A549 (cell line): ENCODE results near the gene EXOC5. TPM values are rescaled to one million over a fixed set of nuclear protein-coding genes. Genes with fewer than 3 reads are reported as not detected.

Experiments
- ATAC-seq, 2 experiments: fragments of 200-7000 bp in 1 of 2; fragments of >200 bp in 1 of 2; cut with Nextera tagmentation in 1 of 2; cut with Tn5 transposase in 1 of 2; 3 replicates each; pipeline versions ENCODE4 v1.8.0 to v1.9.1; 2018 to 2020; ENCODE audit warnings: mild to moderate bottlenecking in 1 of 2, moderate library complexity in 1 of 2
- CTCF ChIA-PET: fragments of 300-600 bp; sonication (Branson Sonifier 250); formaldehyde crosslinking; extraction: SDS; loops from one replicate; lab custom pipeline; 2021; ENCODE audit warnings: antibody characterized with exemption, inconsistent platforms; lab: Yijun Ruan, JAX
- POLR2A ChIA-PET: fragments of 350-600 bp; formaldehyde crosslinking; extraction: SDS; loops from one replicate; lab custom pipeline; 2021; ENCODE audit warnings: antibody characterized with exemption, inconsistent platforms; lab: Yijun Ruan, JAX
- DNase-seq, 2 experiments: peaks; one replicate each; pipeline versions ENCODE4 v3.0.0 to v3.0.0-alpha.2; 2011 to 2016; ENCODE audit warnings: low read depth in 1 of 2, low spot score in 1 of 2
- FAIRE-seq: peaks from 2 replicates; lab custom pipeline; 2011; peaks lifted over from hg19 to GRCh38; lab: Jason Lieb, UNC
- H3K27ac ChIP-seq, 2 experiments: fragments of >200 bp; sonication (Bioruptor Twin); formaldehyde crosslinking; 3 replicates each; pipeline ENCODE4 v1.5.1; 2016 to 2017
- H3K4me1 ChIP-seq: fragments of >200 bp; sonication (Bioruptor Twin); formaldehyde crosslinking; 3 replicates; pipeline ENCODE4 v1.6.1; 2016
- H3K4me2 ChIP-seq: fragments of >200 bp; sonication (Bioruptor Twin); formaldehyde crosslinking; 3 replicates; pipeline ENCODE4 v1.6.1; 2016
- H3K4me3 ChIP-seq: fragments of >200 bp; sonication (Bioruptor Twin); formaldehyde crosslinking; 3 replicates; pipeline ENCODE4 v1.5.1; 2016
- H3K9me3 ChIP-seq: fragments of >200 bp; sonication (Bioruptor Twin); formaldehyde crosslinking; 3 replicates; pipeline ENCODE4 v1.6.1; 2016
- CBX8 ChIP-seq: fragments of 200-600 bp; sonication (generic); IDR thresholded peaks from 2 replicates; pipeline ENCODE4 v1.6.1; 2016
- CHD2 ChIP-seq: fragments of 150-350 bp; IDR thresholded peaks from 2 replicates; pipeline ENCODE4 v1.6.1; 2014; ENCODE audit warnings: low read length; ENCODE audit not compliant: partially characterized antibody
- EHF ChIP-seq: fragments of 250-450 bp; sonication (Bioruptor Pico); IDR thresholded peaks from 2 replicates; pipeline ENCODE4 v1.5.0; 2020; ENCODE audit warnings: mild to moderate bottlenecking
- ELK1 ChIP-seq: fragments of 150-350 bp; IDR thresholded peaks from 2 replicates; pipeline ENCODE4 v1.6.1; 2014; ENCODE audit warnings: low read depth, mild to moderate bottlenecking, low read length
- EP300 ChIP-seq, 2 experiments: fragments of >200 bp; sonication (Bioruptor Twin); formaldehyde crosslinking; IDR thresholded peaks; 2 replicates in 1 of 2; 3 replicates in 1 of 2; pipeline ENCODE4 v1.6.1; 2016 to 2017
- FOSB ChIP-seq: fragments of 250-450 bp; sonication (Bioruptor Pico); IDR thresholded peaks from 2 replicates; pipeline ENCODE4 v1.5.0; 2020; ENCODE audit warnings: mild to moderate bottlenecking, moderate library complexity
- FOSL2 ChIP-seq, 2 experiments: fragments of 450-650 bp in 1 of 2; fragments of >200 bp in 1 of 2; sonication (Bioruptor Twin) in 1 of 2; formaldehyde crosslinking; IDR thresholded peaks; 2 replicates each; pipeline versions ENCODE4 v1.5.0 to v1.6.1; 2016 to 2020; ENCODE audit warnings: mild to moderate bottlenecking in 1 of 2, moderate library complexity in 1 of 2
- GATA3 ChIP-seq: IDR thresholded peaks from 2 replicates; pipeline ENCODE4 v1.6.1; 2012; ENCODE audit warnings: borderline replicate concordance
- HES2 ChIP-seq: fragments of >200 bp; sonication (Bioruptor Twin); formaldehyde crosslinking; IDR thresholded peaks from 2 replicates; pipeline ENCODE4 v1.6.1; 2016
- HEYL ChIP-seq: fragments of 250-450 bp; sonication (Bioruptor Pico); IDR thresholded peaks from 2 replicates; pipeline ENCODE4 v1.8.0; 2021; ENCODE audit warnings: mild to moderate bottlenecking, moderate library complexity
- HMGXB4 ChIP-seq: fragments of 250-450 bp; sonication (Bioruptor Pico); IDR thresholded peaks from 2 replicates; pipeline ENCODE4 v1.5.0; 2021; ENCODE audit warnings: mild to moderate bottlenecking, moderate library complexity, borderline replicate concordance
- HOXA7 ChIP-seq: fragments of 250-450 bp; sonication (Bioruptor Pico); IDR thresholded peaks from 2 replicates; pipeline ENCODE4 v1.5.0; 2020; ENCODE audit warnings: mild to moderate bottlenecking, moderate library complexity
- HOXB13 ChIP-seq: fragments of 250-450 bp; sonication (Bioruptor Pico); IDR thresholded peaks from 2 replicates; pipeline ENCODE4 v1.5.0; 2020; ENCODE audit warnings: low read depth, mild to moderate bottlenecking, moderate library complexity
- KDM5A ChIP-seq: fragments of 200-600 bp; sonication (generic); IDR thresholded peaks from 2 replicates; pipeline ENCODE4 v1.6.1; 2016; ENCODE audit warnings: antibody characterized with exemption, mild to moderate bottlenecking
- MAX ChIP-seq: IDR thresholded peaks from 2 replicates; pipeline ENCODE4 v1.6.1; 2012
- NPAS2 ChIP-seq: fragments of 250-450 bp; sonication (Bioruptor Pico); IDR thresholded peaks from 2 replicates; pipeline ENCODE4 v1.8.0; 2022; ENCODE audit warnings: mild to moderate bottlenecking, moderate library complexity, borderline replicate concordance
- NR3C1 ChIP-seq: fragments of >200 bp; sonication (Bioruptor Twin); formaldehyde crosslinking; IDR thresholded peaks from 3 replicates; pipeline ENCODE4 v1.6.1; 2017
- POLR2A ChIP-seq: IDR thresholded peaks from 2 replicates; pipeline ENCODE4 v1.6.1; 2012; ENCODE audit warnings: mild to moderate bottlenecking, low read length
- RCOR1 ChIP-seq: fragments of 150-350 bp; IDR thresholded peaks from 2 replicates; pipeline ENCODE4 v1.6.1; 2014; ENCODE audit warnings: antibody characterized with exemption, low read length, low read depth
- RNF2 ChIP-seq: fragments of 200-600 bp; sonication (generic); IDR thresholded peaks from 2 replicates; pipeline ENCODE4 v1.6.1; 2016; ENCODE audit warnings: low read depth, mild to moderate bottlenecking, antibody characterized with exemption, moderate library complexity, borderline replicate concordance
- USF2 ChIP-seq: fragments of 450-650 bp; IDR thresholded peaks from 2 replicates; pipeline ENCODE4 v1.6.1; 2014; ENCODE audit warnings: antibody characterized with exemption
- ZC3H11A ChIP-seq: fragments of 450-650 bp; IDR thresholded peaks from 2 replicates; pipeline ENCODE4 v1.6.1; 2014; ENCODE audit warnings: antibody characterized with exemption, mild to moderate bottlenecking
- ZNF302 ChIP-seq: fragments of 250-450 bp; sonication (Bioruptor Pico); IDR thresholded peaks from 2 replicates; pipeline ENCODE4 v1.9.0; 2021; ENCODE audit warnings: inconsistent platforms, mild to moderate bottlenecking, moderate library complexity
- WGBS: methylation state at CpG from one replicate; pipeline ENCODE4 v1.1.6; 2017; ENCODE audit errors: missing lambda C conversion rate; 5-methylcytosine and 5-hydroxymethylcytosine counted together
- polyA plus RNA-seq, 4 experiments: library from polyadenylated mRNA; depleted of rRNA in 3 of 4; stranded (reverse); fragments of >200 nt; fragmentation: RNase III in 1 of 4; extraction: RNeasy Plus Mini Kit Qiagen cat#74134 plus additional on column Dnase treatment in 1 of 4; gene quantifications; 2 replicates in 3 of 4; 3 replicates in 1 of 4; pipeline ENCODE4 v1.2.3, GENCODE V29; 2011 to 2017
- TF ChIP-seq, protein P1 (sequence below): IDR thresholded peaks from 2 replicates; pipeline ENCODE4 v1.6.1; 2012
- TF ChIP-seq, protein P2 (sequence below): fragments of >200 bp; sonication (Bioruptor Twin); formaldehyde crosslinking; IDR thresholded peaks from 3 replicates; pipeline ENCODE4 v1.5.1; 2016
- TF ChIP-seq, protein P3 (sequence below): fragments of 200-600 bp; sonication (generic); IDR thresholded peaks from 2 replicates; pipeline ENCODE4 v1.6.1; 2016; ENCODE audit warnings: antibody characterized with exemption, mild to moderate bottlenecking, moderate library complexity

EXOC5 gene
- polyA plus RNA-seq, 2 of the 4 experiments (the other 2 are of a cell fraction), result 30.4 to 64.6 TPM

- no peak for TF ChIP-seq HOXB13 (CRISPR knock-in tag)
- TF ChIP-seq NR3C1, result no peak
- no peak for TF ChIP-seq HOXA7 (CRISPR knock-in tag)
- no peak for TF ChIP-seq CHD2
- TF ChIP-seq USF2, result no peak
- TF ChIP-seq MAX, result no peak
- TF ChIP-seq RNF2, result no peak
- TF ChIP-seq, protein P1, sequence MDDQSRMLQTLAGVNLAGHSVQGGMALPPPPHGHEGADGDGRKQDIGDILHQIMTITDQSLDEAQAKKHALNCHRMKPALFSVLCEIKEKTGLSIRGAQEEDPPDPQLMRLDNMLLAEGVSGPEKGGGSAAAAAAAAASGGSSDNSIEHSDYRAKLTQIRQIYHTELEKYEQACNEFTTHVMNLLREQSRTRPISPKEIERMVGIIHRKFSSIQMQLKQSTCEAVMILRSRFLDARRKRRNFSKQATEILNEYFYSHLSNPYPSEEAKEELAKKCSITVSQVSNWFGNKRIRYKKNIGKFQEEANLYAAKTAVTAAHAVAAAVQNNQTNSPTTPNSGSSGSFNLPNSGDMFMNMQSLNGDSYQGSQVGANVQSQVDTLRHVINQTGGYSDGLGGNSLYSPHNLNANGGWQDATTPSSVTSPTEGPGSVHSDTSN, result no peak
- no peak for TF ChIP-seq HEYL (CRISPR knock-in tag)
- TF ChIP-seq, protein P2, sequence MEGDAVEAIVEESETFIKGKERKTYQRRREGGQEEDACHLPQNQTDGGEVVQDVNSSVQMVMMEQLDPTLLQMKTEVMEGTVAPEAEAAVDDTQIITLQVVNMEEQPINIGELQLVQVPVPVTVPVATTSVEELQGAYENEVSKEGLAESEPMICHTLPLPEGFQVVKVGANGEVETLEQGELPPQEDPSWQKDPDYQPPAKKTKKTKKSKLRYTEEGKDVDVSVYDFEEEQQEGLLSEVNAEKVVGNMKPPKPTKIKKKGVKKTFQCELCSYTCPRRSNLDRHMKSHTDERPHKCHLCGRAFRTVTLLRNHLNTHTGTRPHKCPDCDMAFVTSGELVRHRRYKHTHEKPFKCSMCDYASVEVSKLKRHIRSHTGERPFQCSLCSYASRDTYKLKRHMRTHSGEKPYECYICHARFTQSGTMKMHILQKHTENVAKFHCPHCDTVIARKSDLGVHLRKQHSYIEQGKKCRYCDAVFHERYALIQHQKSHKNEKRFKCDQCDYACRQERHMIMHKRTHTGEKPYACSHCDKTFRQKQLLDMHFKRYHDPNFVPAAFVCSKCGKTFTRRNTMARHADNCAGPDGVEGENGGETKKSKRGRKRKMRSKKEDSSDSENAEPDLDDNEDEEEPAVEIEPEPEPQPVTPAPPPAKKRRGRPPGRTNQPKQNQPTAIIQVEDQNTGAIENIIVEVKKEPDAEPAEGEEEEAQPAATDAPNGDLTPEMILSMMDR, result no peak
- TF ChIP-seq ZC3H11A, result no peak
- FAIRE-seq, result no peak
- no peak for DNase-seq
- 10% methylated on average over 3 of the region's 3 CpGs for WGBS
- no peak overlapping the region for H3K4me3 ChIP-seq
- no peak for ATAC-seq
- ChIA-PET POLR2A (no interaction called here), CTCF (interaction anchor here (1.2 kb wide), 1 partner anchor 11 kb away, joined by 4 read pairs; no protein-coding TSS in a partner anchor)
- H3K27ac ChIP-seq, result no peak overlapping the region
- H3K4me1 ChIP-seq, result no peaks in the 10 kb centered on the region
- H3K9me3 ChIP-seq, result no peaks in the 10 kb centered on the region
- H3K4me2 ChIP-seq, result no peak overlapping the region
Observed at GRCh38 chr14:57171903-57172302, 96.8 kb downstream of the EXOC5 start.

DNA sequence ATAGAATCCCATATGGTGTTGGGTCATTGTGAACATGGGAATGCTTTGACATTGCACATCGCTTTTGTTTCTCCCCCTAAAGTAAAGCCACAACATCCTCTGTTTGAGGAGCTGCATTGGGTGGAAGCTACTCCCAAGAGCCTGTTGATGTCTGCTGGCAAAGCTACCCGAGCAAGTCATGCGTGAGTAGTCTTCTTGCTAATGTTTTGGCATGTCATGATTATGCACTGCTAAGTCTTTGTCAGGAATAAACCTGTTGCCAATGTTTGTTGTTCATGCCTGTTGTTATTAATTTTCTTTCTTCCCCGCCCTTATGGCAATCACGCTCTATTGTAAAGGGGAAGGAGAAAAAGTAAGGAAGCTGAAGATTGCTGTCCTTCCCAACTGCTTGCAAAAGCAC is 97.3 kb downstream of the EXOC5 start:
- Histone ChIP-seq H3K4me2 (no peak overlapping the region), H3K4me1 (no peaks in the 10 kb centered on the region), H3K9me3 (no peaks in the 10 kb centered on the region), H3K4me3 (no peak overlapping the region), H3K27ac (no peak overlapping the region)
- 42% methylated on average over 5 of the region's 5 CpGs for WGBS
- ATAC-seq, result no peak
- no peak for DNase-seq
- FAIRE-seq, result no peak
- POLR2A ChIA-PET, result no interaction called here
- CTCF ChIA-PET, result interaction anchor here (1.2 kb wide), 1 partner anchor 11 kb away, joined by 4 read pairs; no protein-coding TSS in a partner anchor
- TF ChIP-seq KDM5A, result no peak
- TF ChIP-seq EHF (CRISPR knock-in tag), result no peak
- TF ChIP-seq POLR2A, result no peak
- no peak for TF ChIP-seq EP300 (IDR thresholded peaks at IDR 0.05)
- no peak for TF ChIP-seq CBX8
- TF ChIP-seq GATA3, result no peak
- TF ChIP-seq ELK1, result no peak
- TF ChIP-seq FOSB (CRISPR knock-in tag), result no peak
- TF ChIP-seq HMGXB4 (CRISPR knock-in tag), result no peak
- no peak for TF ChIP-seq FOSL2 (IDR thresholded peaks at IDR 0.05)
- no peak for TF ChIP-seq FOSL2 (CRISPR knock-in tag; IDR thresholded peaks at IDR 0.05)
- no peak for TF ChIP-seq RCOR1
- TF ChIP-seq, protein P3, sequence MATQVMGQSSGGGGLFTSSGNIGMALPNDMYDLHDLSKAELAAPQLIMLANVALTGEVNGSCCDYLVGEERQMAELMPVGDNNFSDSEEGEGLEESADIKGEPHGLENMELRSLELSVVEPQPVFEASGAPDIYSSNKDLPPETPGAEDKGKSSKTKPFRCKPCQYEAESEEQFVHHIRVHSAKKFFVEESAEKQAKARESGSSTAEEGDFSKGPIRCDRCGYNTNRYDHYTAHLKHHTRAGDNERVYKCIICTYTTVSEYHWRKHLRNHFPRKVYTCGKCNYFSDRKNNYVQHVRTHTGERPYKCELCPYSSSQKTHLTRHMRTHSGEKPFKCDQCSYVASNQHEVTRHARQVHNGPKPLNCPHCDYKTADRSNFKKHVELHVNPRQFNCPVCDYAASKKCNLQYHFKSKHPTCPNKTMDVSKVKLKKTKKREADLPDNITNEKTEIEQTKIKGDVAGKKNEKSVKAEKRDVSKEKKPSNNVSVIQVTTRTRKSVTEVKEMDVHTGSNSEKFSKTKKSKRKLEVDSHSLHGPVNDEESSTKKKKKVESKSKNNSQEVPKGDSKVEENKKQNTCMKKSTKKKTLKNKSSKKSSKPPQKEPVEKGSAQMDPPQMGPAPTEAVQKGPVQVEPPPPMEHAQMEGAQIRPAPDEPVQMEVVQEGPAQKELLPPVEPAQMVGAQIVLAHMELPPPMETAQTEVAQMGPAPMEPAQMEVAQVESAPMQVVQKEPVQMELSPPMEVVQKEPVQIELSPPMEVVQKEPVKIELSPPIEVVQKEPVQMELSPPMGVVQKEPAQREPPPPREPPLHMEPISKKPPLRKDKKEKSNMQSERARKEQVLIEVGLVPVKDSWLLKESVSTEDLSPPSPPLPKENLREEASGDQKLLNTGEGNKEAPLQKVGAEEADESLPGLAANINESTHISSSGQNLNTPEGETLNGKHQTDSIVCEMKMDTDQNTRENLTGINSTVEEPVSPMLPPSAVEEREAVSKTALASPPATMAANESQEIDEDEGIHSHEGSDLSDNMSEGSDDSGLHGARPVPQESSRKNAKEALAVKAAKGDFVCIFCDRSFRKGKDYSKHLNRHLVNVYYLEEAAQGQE, result no peak
- TF ChIP-seq NPAS2, result no peak
- no peak for TF ChIP-seq ZNF302
- TF ChIP-seq HES2, result no peak
- TF ChIP-seq HOXA7 (CRISPR knock-in tag), result no peak
